Activated CD8-positive, alpha-beta memory T cell treated with anti-CD3 and anti-CD28 coated beads for 36 hours (primary cell): ENCODE measurements around the gene BICRA. TPM values are rescaled to one million over a fixed set of nuclear protein-coding genes. Genes with fewer than 3 reads are reported as not detected.

Experiments used
- CTCF ChIA-PET: fragments of 350-600 bp; sonication (Branson Sonifier 250); formaldehyde crosslinking; loops from one replicate; lab custom pipeline; 2021; ENCODE audit warnings: antibody characterized with exemption; lab: Charles Lee
- POLR2A ChIA-PET: fragments of 350-600 bp; sonication (Branson Sonifier 250); formaldehyde crosslinking; loops from one replicate; lab custom pipeline; 2021; ENCODE audit warnings: antibody characterized with exemption; lab: Charles Lee
- total RNA-seq, 2 experiments: library from RNA; stranded (reverse); gene quantifications; one replicate each; pipeline ENCODE4 v1.2.3, GENCODE V29; 2021

BICRA gene
- total RNA-seq, 2 experiments from 2014 or later = 9.3 to 10.9 TPM

DNA sequence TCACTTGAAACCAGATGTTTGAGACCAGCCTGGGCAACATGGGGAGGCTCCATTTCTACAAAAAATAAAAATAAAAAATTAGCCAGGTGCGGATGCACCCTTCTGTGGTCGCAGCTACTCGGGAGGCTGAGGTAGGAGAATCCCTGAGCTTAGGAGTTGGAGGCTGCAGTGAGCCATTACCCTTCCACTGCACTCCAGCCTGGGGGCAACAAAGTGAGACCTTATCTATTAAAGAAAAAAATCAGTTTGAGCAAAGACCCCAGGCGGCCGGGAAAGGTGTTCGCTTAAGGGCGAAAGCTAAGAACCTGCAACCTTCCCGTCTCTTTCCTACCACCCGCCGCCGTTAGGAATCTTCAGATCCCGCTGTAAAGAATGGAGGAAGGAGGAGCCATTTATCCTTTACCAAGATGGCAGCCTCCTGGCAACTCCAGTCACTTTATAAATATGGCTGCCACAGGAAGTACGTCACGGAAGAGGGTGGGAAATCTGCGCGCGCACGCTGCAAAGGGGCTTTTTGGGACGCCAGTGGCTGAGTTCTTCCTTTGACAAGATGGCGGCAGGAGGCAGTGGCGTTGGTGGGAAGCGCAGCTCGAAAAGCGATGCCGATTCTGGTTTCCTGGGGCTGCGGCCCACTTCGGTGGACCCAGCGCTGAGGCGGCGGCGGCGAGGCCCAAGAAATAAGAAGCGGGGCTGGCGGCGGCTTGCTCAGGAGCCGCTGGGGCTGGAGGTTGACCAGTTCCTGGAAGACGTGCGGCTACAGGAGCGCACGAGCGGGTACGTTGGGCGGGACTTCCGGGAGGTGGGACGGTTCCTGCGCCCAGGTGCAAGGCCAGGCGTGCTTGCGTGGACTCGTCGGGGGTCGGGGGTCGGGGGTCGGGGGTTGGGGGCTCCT lies 136.3 kb downstream of the BICRA start, which contains the start of gene NOP53:
TSS of gene NOP53 (plus strand) at position 537 of the 892 bp plus-strand sequence. CDS start at position 551, 14 bp downstream.
- ChIA-PET POLR2A (interaction anchor here (0.7 to 1.7 kb wide), 3 partner anchors 10 to 39 kb away, joined by 3 to 5 read pairs (median 4); no protein-coding TSS in a partner anchor), CTCF (interaction anchor here (0.7 to 4.5 kb wide), 6 partner anchors 10 to 46 kb away, joined by 3 to 27 read pairs (median 4); partner anchors contain the start of gene EHD2)

GRCh38 chr19:47746129-47746528 lies 137.2 kb downstream of the BICRA start:
- CTCF ChIA-PET = interaction anchor here (1.0 to 4.5 kb wide), 4 partner anchors 9 to 47 kb away, joined by 3 to 27 read pairs (median 10); partner anchors contain the start of gene EHD2
- POLR2A ChIA-PET = interaction anchor here (0.6 to 1.7 kb wide), 4 partner anchors 10 to 40 kb away, joined by 3 to 5 read pairs (median 4); no protein-coding TSS in a partner anchor

DNA sequence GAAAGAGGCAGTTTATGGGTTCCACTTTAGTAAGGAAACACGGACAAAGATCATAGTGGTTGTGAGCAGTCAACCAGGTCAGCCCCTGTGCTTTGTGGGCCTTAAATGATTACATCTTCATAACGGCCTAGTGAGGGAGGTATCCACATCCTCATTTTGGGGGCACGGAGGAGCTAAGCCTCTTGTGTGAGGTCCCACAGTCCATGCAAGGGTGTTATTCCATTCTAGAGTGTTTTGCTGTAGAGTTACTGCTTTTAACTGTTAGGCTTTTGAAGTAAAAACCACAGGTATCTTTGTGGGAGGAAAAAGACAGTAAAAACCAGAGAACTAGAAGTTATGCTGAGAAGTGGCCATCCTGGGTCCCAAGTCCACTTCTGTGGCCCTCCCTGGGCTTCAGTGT lies 140.4 kb downstream of the BICRA start:
- ChIA-PET CTCF (no interaction called here), POLR2A (no interaction called here)

DNA sequence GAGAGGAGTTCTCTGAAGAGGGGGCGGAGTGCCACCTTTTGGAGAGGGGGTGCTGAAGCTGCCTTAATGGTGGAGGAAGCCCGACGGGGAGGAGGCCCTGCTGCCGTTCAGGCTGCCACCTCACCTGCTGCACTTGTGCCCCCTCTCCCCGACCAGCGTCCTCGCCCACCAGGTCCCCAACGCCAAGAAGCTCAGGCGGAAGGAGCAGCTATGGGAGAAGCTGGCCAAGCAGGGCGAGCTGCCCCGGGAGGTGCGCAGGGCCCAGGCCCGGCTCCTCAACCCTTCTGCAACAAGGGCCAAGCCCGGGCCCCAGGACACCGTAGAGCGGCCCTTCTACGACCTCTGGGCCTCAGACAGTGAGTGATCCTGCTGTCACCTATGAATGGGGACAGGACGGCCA lies 141.8 kb downstream of the BICRA start:
- POLR2A ChIA-PET = no interaction called here
- CTCF ChIA-PET = no interaction called here

- ChIA-PET POLR2A (no interaction called here), CTCF (interaction anchor here (0.8 to 1.4 kb wide), 5 partner anchors 13 to 54 kb away, joined by 3 to 4 read pairs (median 3); partner anchors contain the start of gene EHD2)
Measured at GRCh38 chr19:47752440-47753211, 143.7 kb downstream of the BICRA start.

Other genes starting within 250 kb of the BICRA start
- gene MEIS3, start 189.6 kb upstream of the BICRA start, total RNA-seq = not detected
- not detected for gene SLC8A2, start 137.2 kb upstream of the BICRA start, total RNA-seq
- gene KPTN, start 124.9 kb upstream of the BICRA start, total RNA-seq = 10 to 100 TPM in 1 of 2 experiments, 1 to 10 TPM in 1; 9.5 to 10.4 TPM
- gene NAPA, start 94.1 kb upstream of the BICRA start, total RNA-seq = 10 to 100 TPM; 59.0 to 68.5 TPM
- not detected for gene ZNF541, start 36.0 kb upstream of the BICRA start, total RNA-seq
- gene EHD2, start 104.3 kb downstream of the BICRA start, total RNA-seq = under 1 TPM; 0.10 to 0.17 TPM
- 100 to 1,000 TPM; 201 to 204 TPM for gene NOP53, start 136.4 kb downstream of the BICRA start, total RNA-seq
- gene SELENOW, start 169.6 kb downstream of the BICRA start, total RNA-seq = 100 to 1,000 TPM in 1 of 2 experiments, 10 to 100 TPM in 1; 98.8 to 101 TPM
- gene TPRX1, start 195.4 kb downstream of the BICRA start, total RNA-seq = not detected
- gene CRX, start 212.8 kb downstream of the BICRA start, total RNA-seq = not detected